HG03520 (cell line): Measurements from ENCODE around the gene ARID5B.
"Not testable (repeated sequence)": the region's sequence is repeated elsewhere in the genome, so short reads cannot be mapped to it uniquely, and the experiment has no call there.

Experiments used
- ATAC-seq: cut with Tn5 transposase; IDR thresholded peaks from one replicate; pipeline ENCODE4 v1.9.1; 2021; ENCODE audit warnings: mild to moderate bottlenecking, moderate library complexity; ENCODE audit not compliant: unreplicated experiment

The ARID5B gene

DNA sequence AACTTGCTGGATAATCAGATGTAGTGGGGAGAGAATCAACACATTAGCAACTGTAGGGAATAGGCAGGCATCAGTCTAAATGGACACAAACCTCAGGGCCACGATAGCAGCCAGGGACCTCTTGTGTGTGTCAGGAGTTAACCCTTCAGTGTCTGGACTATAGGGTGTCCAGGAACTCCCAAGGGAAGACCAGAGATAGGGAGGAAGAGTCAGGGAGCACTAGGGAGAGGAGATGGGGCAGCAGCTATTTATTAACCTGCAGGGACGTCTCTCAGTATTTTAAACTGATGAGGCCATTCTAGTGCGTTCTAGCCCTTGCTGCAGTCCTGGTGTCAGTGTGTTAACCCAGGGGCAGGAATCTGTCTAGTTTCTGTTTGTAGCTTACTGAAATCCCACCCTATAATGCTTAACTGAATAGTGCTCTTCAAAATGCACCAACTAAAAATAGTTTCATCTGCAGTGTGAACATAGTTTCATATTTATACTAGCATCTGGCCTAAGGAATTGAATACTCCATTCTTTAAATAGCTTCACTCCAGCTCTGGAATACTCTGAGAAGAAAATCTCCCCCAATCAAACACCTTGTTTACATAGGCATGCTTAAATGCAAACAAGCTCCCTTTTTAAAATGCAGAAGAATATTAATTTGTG lies 62.7 kb downstream of the ARID5B start:
- ATAC-seq = no peak

DNA sequence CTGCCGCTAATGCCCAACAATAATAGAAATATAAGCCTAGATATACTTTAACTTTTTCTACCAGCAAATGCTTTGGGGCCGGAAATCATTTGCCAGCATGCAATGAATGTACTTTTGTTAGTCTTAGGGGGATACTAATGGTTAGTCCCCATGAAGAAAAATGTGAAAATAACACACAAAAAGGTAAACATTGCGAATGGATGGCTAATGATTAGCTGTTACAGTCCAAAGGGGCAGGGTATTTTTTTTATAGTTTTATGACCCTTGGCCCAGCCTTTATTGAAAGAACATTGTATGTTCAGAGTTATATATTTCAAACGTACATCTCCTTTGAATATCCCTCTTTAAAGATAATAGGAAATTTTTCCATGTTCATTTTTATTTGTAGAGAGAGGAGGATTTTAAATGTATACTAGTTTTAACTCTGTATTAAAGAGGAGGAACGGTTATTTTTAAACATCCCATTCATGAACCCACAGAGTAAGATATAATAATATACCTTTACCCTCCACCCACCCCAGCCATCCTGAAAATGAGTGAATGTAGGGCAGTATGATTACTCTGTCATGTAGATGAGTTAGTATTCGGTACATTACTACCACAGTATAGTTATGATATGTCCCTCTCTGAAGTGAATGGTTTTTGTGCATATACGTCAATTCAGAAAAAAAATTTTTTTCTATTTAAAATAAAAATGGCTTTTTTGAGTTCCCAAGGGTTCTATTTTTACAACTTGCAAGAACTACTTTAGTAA lies 63.6 kb downstream of the ARID5B start:
- ATAC-seq = no peak

DNA sequence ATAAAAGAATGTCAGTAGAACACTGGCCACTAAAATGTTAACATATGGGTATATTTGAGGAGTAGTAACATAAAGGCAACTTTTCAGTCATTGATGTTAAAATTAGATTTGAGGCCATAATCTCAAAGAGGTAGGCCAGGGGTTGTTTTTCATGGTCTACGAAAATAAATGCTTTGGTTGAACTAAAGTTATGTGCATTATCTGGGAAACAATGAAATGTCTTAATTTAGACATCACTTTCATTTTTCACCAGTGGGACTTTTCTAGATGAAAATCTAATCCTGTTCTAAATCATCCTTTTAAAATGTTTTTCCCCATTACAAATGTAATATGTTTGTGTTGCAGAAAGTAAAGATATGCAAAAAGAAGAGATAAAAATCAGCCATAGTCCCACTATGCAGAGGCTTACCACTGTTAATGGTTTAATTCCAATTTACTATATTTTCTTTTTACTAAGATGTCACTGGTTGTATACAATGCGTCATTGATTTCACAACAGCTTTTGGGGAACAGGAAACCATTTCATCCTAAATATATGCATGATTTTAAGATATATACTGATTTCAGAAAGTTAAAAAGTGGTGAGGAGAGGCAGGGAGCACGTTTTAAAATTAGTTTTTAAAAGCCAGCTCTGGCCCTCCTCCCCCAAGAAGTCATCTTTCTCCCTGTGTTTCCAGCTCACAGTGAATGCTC lies 64.3 kb downstream of the ARID5B start:
- no peak for ATAC-seq

DNA sequence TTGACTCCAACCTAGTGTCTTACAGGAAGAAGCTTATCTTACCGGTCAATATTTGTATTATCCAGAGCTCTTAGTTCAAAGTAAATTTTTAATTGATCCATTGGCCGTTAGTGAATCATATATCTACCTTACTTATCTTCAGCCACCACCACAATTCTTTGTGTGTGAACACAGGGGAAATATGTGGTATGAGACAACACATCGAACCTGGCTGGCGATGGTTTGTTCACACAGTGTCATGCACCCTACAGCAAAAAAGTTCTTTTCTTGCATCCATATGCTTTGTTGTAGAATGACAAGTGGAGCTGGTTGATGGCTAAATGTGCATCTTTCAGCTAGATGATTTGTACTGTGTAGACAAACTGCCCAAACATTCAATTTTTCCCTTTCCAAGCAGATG lies 65.8 kb downstream of the ARID5B start:
- ATAC-seq = no peak

GRCh38 chr10:61970182-61971002 lies 68.9 kb downstream of the ARID5B start:
- ATAC-seq = no peak

DNA sequence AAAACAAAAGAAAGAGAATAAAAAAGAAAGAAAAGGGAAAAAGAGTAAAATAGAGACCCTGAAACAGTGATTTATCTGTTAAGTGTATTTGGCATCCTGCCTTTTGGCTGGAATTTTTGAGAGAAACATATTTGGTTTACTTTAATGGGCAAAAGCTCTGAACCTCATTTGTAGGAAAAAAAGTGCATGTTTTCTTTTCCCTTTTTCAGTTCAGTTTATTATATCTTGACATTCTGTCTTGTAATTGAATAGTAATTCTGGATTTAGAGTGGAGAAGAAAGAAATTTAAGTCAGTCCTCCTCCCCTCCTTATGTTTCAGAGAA lies 69.5 kb downstream of the ARID5B start:
- ATAC-seq = no peak

DNA sequence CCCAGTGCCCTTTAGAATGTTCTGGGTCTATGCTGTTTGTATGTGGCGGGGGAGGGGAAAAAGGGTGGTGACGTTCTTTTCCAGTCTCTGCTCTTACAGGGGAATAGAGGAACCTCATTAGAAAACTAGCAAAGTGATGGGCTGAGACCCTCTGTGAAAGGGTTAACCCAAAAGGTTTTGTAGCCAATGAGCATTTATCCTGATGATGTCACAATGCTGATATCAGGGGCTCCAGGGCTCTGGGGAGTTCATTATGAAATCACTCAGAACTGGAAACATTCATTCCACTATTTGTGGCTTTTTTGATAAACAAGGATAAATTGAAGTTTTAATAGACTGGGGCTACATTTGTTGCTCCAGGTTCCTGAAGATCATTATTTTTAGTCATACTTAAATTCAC lies 71.7 kb downstream of the ARID5B start:
- ATAC-seq = no peak

GRCh38 chr10:61973906-61974305 lies 72.4 kb downstream of the ARID5B start:
- no peak for ATAC-seq

DNA sequence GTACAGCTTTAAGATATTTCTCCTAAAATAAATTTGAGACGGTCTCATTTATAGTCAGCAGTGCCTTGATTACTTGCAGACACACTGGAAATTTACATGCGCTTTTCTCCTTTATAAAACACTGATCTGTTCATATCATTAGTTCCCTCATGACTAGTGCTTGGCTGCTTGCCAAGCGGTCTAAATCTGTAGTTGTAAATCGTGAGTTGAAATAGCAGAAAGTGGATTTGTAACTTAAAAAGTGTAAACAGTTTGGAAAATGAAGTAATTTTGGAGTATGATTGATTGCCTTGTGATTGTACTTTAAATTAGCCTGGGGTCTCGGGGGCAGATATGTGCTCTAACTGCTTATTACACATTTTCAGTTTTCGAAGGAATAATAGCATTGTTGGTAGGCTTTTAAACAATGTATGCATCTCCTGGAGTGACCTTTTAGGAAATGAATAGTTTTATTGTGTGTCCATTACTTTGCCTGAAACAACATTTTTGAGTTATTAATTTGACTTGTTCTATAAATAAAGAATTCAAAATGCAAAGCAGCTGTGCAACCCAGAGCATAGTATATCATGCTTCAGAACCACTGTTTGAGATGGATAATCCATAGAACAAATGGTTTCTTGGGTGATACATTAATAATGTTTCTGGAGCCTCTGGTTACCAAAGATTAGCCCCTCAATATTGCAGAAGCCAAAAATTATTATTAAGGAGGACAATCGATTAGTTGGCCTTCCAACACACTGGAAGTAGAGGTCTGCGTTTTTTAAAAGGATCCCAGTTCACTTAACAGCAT lies 73.3 kb downstream of the ARID5B start:
- peak; percentile 17 for ATAC-seq

GRCh38 chr10:61975391-61975932 lies 74.0 kb downstream of the ARID5B start:
- peak; percentile 65 for ATAC-seq

- ATAC-seq = not testable (repeated sequence)
These were observed 75.6 kb downstream of the ARID5B start for GRCh38 chr10:61976951-61977721.

- ATAC-seq = no peak
These were observed 77.5 kb downstream of the ARID5B start for GRCh38 chr10:61978965-61979364.

- no peak for ATAC-seq
These were observed 80.0 kb downstream of the ARID5B start for GRCh38 chr10:61981460-61981859.

DNA sequence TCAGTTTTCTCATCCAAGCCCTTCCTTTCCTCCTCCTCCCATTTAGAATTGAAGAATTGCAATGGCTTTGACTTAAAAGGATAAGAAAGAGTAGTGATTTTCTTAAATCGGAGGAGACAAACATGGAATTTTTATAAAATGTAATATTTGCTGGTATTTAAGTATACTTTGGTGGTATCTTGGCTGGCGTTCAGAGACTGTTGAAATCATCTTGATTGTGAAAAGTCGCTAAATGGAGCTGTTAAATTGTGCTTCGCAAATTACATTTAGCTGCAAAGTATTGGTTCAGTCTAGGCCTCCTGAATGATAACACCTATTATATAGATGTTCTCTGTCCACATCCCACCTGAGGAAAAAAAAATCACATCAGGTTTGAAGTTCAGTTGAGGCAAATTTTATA lies 81.8 kb downstream of the ARID5B start:
- no peak for ATAC-seq

DNA sequence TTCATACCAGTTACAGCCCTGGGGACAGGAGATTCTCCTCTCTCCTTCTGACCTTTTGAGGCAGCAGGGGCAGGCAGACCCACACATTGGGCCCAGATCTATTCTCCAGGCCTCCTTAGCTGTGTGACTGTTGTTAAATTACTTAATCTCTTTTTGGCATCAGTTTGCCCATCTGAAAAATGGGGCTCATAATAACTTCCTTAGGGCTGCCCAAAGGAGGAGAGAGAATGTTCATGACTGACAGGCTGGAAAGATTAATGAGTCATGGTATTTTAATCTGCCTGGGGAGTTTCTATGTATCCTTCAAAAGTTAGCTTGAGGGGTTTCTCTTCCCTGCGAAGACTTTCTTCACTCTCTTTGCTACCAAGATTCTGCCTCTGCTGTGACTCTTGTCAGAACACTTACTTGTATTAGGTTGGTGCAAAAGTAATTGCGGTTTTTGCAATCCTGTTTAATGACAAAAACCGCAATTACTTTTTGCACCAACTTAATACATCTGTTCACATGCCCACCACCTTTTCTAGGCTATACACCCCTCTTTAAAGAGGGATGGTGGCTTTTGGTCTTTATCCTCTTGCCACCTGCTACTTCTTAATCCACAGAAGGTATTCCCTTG lies 83.4 kb downstream of the ARID5B start:
- no peak for ATAC-seq

GRCh38 chr10:61985715-61986114 lies 84.2 kb downstream of the ARID5B start:
- ATAC-seq = no peak

DNA sequence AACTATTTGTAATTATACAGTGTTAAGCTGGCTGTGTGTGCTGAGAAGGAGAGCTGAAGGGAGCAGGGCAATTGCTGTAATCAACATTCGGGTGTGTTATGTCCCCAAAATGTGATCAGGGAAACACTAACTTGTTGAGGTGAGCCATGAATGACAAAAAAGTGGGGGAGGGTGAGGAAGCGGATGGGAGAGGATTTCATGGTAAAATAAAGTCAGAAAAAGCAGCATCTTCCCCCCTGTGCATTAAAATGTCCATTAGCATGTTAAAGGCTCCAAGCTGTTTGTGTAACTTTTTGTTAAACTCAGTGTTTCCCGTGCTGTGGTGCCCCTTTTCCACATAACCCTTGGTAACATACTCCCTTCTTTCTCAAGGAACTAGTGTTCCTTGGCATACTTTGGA lies 84.9 kb downstream of the ARID5B start:
- no peak for ATAC-seq

DNA sequence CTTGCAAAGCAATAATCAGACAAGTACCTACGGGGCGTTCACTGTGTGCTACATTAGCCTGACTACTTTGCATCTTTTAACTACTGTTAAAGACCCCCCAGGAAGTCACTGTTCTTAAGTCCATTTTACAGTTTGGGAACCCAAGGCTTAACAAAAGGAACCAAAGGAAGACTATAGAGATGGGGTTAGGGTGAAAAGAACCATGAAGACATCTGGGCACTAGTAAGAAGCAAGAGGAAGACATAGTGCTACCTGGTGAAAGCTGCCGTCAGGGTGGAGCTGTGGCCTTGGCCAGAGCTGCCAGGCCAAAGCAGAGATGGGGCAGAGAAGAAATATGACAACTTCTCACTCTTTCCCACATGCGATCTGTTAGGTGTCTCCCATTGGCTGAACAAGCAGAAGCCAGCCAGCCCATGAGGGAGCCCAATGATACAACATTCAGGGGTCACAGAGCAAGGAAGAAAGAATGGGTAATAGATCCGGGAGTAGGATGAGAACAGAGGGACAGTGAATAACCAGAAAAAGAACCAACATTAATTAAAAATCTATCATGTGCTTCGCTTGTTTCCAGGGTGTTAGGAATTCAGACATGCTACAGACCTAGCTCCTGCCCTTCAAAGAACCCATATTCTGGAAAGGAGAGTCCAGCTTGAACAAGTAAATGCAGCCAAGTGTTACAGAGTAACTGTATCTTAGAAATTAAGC lies 85.4 kb downstream of the ARID5B start:
- no peak for ATAC-seq
